ENCODE results near the gene CTNNA2.

CTNNA2 gene

GRCh38 chr2:79627237-79627636, 114.4 kb downstream of the CTNNA2 start:
- Mint-ChIP-seq H3K36me3 (ENCODE audit: low read depth) (no peaks in the 10 kb centered on the region), H3K4me1 (no peaks in the 10 kb centered on the region), H3K27ac (no peak overlapping the region), H3K9me3 (no peaks in the 10 kb centered on the region), H3K27me3 (ENCODE audit: low read depth) (no peaks in the 10 kb centered on the region), H3K4me3 (no peak overlapping the region)
- TF ChIP-seq, protein P1, sequence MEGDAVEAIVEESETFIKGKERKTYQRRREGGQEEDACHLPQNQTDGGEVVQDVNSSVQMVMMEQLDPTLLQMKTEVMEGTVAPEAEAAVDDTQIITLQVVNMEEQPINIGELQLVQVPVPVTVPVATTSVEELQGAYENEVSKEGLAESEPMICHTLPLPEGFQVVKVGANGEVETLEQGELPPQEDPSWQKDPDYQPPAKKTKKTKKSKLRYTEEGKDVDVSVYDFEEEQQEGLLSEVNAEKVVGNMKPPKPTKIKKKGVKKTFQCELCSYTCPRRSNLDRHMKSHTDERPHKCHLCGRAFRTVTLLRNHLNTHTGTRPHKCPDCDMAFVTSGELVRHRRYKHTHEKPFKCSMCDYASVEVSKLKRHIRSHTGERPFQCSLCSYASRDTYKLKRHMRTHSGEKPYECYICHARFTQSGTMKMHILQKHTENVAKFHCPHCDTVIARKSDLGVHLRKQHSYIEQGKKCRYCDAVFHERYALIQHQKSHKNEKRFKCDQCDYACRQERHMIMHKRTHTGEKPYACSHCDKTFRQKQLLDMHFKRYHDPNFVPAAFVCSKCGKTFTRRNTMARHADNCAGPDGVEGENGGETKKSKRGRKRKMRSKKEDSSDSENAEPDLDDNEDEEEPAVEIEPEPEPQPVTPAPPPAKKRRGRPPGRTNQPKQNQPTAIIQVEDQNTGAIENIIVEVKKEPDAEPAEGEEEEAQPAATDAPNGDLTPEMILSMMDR (IDR thresholded peaks at IDR 0.05; ENCODE audit: unreplicated experiment in 3 of 3) = no peak

DNA sequence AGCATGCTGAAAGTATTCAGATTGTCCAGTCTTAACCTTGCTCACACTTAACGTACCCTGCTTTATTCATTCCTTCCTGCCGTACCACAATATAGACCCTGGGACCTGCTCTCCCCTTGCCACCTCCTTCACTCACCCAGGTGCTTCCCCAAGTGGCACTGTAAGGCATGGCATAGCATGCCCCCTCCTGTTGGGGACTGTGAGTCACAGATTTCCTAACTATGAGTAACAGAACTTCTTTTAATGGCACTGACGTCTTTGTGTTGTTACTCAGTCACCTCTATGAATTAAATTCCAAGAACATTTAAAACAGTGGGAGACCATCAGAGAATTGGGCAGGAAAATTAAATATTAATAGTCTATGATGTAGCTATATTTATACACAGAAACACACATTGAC, 117.2 kb downstream of the CTNNA2 start:
- no peaks in the 10 kb centered on the region for H3K36me3 Mint-ChIP-seq (ENCODE audit: low read depth)
- peaks cover 4% of the 10 kb centered on the region for H3K9me3 Mint-ChIP-seq
- TF ChIP-seq, protein P1 (IDR thresholded peaks at IDR 0.05; ENCODE audit: unreplicated experiment in 3 of 3) = no peak
- H3K4me3 Mint-ChIP-seq = no peak overlapping the region
- H3K27me3 Mint-ChIP-seq (ENCODE audit: low read depth) = no peaks in the 10 kb centered on the region
- no peak overlapping the region for H3K27ac Mint-ChIP-seq
- H3K4me1 Mint-ChIP-seq = no peaks in the 10 kb centered on the region

DNA sequence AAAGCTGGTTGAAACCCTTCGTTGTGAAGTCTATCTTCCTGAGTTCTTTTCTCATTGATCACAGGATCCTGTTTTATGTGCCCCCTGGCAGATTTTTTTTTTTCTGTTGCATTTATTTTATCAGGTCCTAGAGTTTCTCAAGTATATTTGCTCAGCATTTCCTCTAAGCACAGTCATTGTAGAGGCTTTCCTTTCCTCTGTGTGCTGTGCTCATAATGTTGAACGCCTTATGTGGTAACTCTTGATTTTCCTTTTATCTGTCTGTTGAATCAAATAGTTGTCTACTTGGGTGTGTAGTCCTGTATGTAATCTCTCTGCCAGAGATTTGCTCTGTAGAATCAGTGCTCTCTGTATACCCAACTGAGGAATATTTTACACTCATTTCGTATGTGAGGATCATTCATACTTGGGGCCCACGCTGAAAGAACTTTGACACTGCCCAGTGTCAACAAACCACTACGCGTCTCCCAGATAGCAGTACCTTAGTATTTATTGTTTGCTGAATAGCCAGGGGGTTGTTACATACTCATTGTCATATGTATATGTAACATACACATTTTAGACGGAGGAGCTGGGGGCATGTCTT, 118.2 kb downstream of the CTNNA2 start:
- H3K9me3 Mint-ChIP-seq = peaks cover 4% of the 10 kb centered on the region
- no peaks in the 10 kb centered on the region for H3K36me3 Mint-ChIP-seq (ENCODE audit: low read depth)
- no peak overlapping the region for H3K27ac Mint-ChIP-seq
- no peak overlapping the region for H3K4me3 Mint-ChIP-seq
- no peaks in the 10 kb centered on the region for H3K4me1 Mint-ChIP-seq
- TF ChIP-seq, protein P1 (IDR thresholded peaks at IDR 0.05; ENCODE audit: unreplicated experiment in 3 of 3) = no peak
- H3K27me3 Mint-ChIP-seq (ENCODE audit: low read depth) = no peaks in the 10 kb centered on the region

DNA sequence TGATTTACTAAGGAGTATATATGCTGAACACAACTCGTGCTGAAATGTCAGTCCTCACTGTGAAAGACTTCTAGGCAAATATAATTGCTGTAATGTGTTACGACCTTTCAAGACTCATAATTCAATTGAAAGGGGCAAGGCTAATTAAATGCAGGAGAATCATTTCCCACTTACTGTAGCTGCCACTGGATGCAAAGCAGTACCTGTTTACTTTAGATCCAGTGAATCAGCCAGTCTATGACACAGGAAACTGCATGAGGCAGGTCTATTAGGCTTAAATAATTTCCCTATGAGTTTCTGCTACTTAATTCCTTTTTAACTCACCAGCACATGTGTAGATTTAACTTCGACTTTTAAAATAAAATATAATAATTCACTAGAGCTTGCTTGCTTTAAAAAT, 125.6 kb downstream of the CTNNA2 start:
- H3K9me3 Mint-ChIP-seq = peaks cover 4% of the 10 kb centered on the region
- no peaks in the 10 kb centered on the region for H3K36me3 Mint-ChIP-seq (ENCODE audit: low read depth)
- no peak overlapping the region for H3K4me3 Mint-ChIP-seq
- no peak overlapping the region for H3K27ac Mint-ChIP-seq
- TF ChIP-seq, protein P1 (IDR thresholded peaks at IDR 0.05; ENCODE audit: unreplicated experiment in 3 of 3) = no peak
- H3K4me1 Mint-ChIP-seq = no peaks in the 10 kb centered on the region
- no peaks in the 10 kb centered on the region for H3K27me3 Mint-ChIP-seq (ENCODE audit: low read depth)

DNA sequence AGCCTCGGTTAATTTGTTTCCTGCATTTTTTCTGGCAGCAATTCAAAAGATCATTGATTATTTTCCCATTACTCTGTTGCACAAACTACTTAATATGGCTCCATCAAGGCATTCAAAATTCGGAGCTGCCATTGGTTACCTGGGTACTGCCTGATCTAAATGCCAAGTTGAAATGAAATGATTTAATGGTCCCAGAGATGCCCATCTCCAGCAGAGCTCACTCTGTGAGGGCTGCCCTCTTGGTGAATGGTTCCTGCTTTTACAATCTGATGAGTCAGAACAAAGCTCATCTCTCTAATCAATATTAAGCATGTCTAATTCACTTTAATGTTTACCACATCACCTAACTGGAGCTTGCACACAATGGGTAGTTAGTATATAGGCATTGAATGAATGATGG, 126.1 kb downstream of the CTNNA2 start:
- peaks cover 4% of the 10 kb centered on the region for H3K9me3 Mint-ChIP-seq
- no peaks in the 10 kb centered on the region for H3K27me3 Mint-ChIP-seq (ENCODE audit: low read depth)
- no peaks in the 10 kb centered on the region for H3K4me1 Mint-ChIP-seq
- H3K36me3 Mint-ChIP-seq (ENCODE audit: low read depth) = no peaks in the 10 kb centered on the region
- H3K4me3 Mint-ChIP-seq = no peak overlapping the region
- TF ChIP-seq, protein P1 (IDR thresholded peaks at IDR 0.05; ENCODE audit: unreplicated experiment in 3 of 3) = no peak
- H3K27ac Mint-ChIP-seq = no peak overlapping the region

DNA sequence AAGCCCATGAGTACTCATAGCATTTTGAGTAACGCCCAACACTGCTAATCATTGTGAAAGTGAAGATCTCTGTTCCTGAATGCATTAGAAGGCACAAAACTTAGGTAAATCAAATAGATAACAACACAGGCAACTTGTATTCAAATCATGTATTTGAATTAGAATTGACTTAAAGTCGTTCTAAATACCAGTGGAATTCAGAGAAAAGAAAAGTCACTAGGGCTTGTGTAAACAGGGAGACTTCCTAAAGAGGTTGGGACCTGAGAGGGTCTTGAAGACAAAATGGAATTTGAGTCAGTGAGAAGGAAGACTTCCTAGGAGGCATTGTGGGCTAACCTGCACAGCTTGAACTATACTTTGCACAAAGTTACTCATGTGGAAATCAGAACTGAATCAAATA, 127.2 kb downstream of the CTNNA2 start:
- Mint-ChIP-seq H3K9me3 (no peaks in the 10 kb centered on the region), H3K27ac (no peak overlapping the region), H3K4me1 (no peaks in the 10 kb centered on the region), H3K27me3 (ENCODE audit: low read depth) (no peaks in the 10 kb centered on the region), H3K4me3 (no peak overlapping the region), H3K36me3 (ENCODE audit: low read depth) (no peaks in the 10 kb centered on the region)
- TF ChIP-seq, protein P1 (IDR thresholded peaks at IDR 0.05; ENCODE audit: unreplicated experiment in 3 of 3) = no peak

Measured in nephron (organoid).